CD4-positive, alpha-beta T cell (primary cell): ENCODE data around the gene ATP11A. TPM values are rescaled to one million over a fixed set of nuclear protein-coding genes. Genes with fewer than 3 reads are reported as not detected.

Experiments
- ATAC-seq: fragments of 200-7000 bp; cut with Tn5 transposase; one replicate; pipeline ENCODE4 v1.10.0; 2022; ENCODE audit warnings: mild to moderate bottlenecking; ENCODE audit not compliant: poor library complexity
- CTCF ChIA-PET: fragments of 350-600 bp; sonication (Branson Sonifier 250); formaldehyde crosslinking; loops from one replicate; lab custom pipeline; 2021; ENCODE audit warnings: antibody characterized with exemption, inconsistent platforms; lab: Charles Lee
- POLR2A ChIA-PET: fragments of 350-600 bp; sonication (Branson Sonifier 250); formaldehyde crosslinking; loops from one replicate; lab custom pipeline; 2021; ENCODE audit warnings: antibody characterized with exemption, inconsistent platforms; lab: Charles Lee
- DNase-seq, 14 experiments: peaks; one replicate each; pipeline ENCODE4 v3.0.0-alpha.2; 2013 to 2020; ENCODE audit warnings: mixed read lengths in 2 of 14
- H3K27ac ChIP-seq, 2 donors: one replicate each; pipeline versions ENCODE4 v1.5.1 to v1.7.0; 2013; ENCODE audit warnings: low read length in 2 of 2, low read depth in 1 of 2, mild to moderate bottlenecking in 1 of 2
- H3K27me3 ChIP-seq, 2 experiments: 1 replicate in 1 of 2; 2 replicates in 1 of 2; pipeline versions ENCODE4 v1.6.1 to v1.7.0; 2013; ENCODE audit warnings: low read length in 2 of 2, control low read depth in 1 of 2, mild to moderate bottlenecking in 1 of 2, moderate library complexity in 1 of 2; ENCODE audit not compliant: insufficient read depth in 2 of 2, control insufficient read depth in 1 of 2
- H3K36me3 ChIP-seq: one replicate; pipeline ENCODE4 v1.6.1; 2013; ENCODE audit warnings: low read length, control low read depth; ENCODE audit not compliant: insufficient read depth
- H3K4me1 ChIP-seq: one replicate; pipeline ENCODE4 v1.6.1; 2013; ENCODE audit warnings: low read length, control low read depth; ENCODE audit not compliant: insufficient read depth
- H3K4me3 ChIP-seq: one replicate; pipeline ENCODE4 v1.5.1; 2013; ENCODE audit warnings: mild to moderate bottlenecking, low read length, moderate library complexity
- H3K9me3 ChIP-seq, 2 experiments: 1 replicate in 1 of 2; 2 replicates in 1 of 2; pipeline versions ENCODE4 v1.6.1 to v1.7.0; 2013; ENCODE audit warnings: low read length in 2 of 2, mild to moderate bottlenecking in 2 of 2, control low read depth in 1 of 2, moderate library complexity in 1 of 2; ENCODE audit not compliant: control insufficient read depth in 1 of 2, insufficient read depth in 1 of 2
- H3K27ac Mint-ChIP-seq: one replicate; pipeline ENCODE4 v1.8.0; 2020; ENCODE audit warnings: mixed read lengths
- H3K27me3 Mint-ChIP-seq: one replicate; pipeline ENCODE4 v1.8.0; 2021; ENCODE audit warnings: mixed read lengths
- H3K36me3 Mint-ChIP-seq: one replicate; pipeline ENCODE4 v1.8.0; 2021; ENCODE audit warnings: low read depth, mixed read lengths
- H3K4me1 Mint-ChIP-seq: one replicate; pipeline ENCODE4 v1.8.0; 2021; ENCODE audit warnings: low read depth, mixed read lengths
- H3K4me3 Mint-ChIP-seq: one replicate; pipeline ENCODE4 v1.8.0; 2020; ENCODE audit warnings: mild to moderate bottlenecking, mixed read lengths
- H3K9me3 Mint-ChIP-seq: one replicate; pipeline ENCODE4 v1.8.0; 2020; ENCODE audit warnings: mixed read lengths
- CTCF ChIP-seq: fragments of 200-600 bp; IDR thresholded peaks from one replicate; pipeline ENCODE4 v1.8.0; 2022; ENCODE audit warnings: antibody characterized with exemption, mild to moderate bottlenecking
- intact Hi-C, 2 experiments: fragments of 100-400 bp; cut with DNase I in 1 of 2; cut with micrococcal nuclease in 1 of 2; formaldehyde crosslinking; loops; one replicate each; pipeline versions ENCODE4 v1.15.1 to v1.9.0; 2023 to 2025; cut with DNase I, micrococcal nuclease
- total RNA-seq, 174 experiments: library from RNA in 2 of 174; stranded (reverse) in 2 of 174; gene quantifications; one replicate each; pipeline ENCODE4 v1.2.3 and lab custom pipeline; 2021 to 2026

ATP11A gene
- total RNA-seq, 2 experiments from 2014 or later: 56.7 to 66.8 TPM

DNA sequence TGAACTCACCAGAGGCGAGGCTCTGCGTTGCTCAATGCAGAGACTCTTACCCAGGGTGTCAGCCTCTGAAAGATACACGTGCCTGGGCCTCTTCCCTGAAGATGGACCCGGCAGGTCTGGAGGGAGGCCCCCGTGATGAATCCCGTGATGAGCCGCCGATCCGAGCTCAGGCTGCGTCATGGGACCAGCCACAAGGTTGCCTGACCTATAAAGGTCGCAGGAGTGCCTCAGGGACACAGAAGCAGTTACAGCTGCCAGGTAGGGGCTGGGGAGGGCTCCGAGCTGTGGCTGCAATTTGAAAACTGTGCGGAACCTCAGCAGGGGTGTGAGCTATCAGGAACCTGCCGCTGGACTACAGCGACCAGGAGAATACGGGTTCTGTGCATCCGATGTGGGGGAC lies 10.5 kb upstream of the ATP11A start:
- Histone ChIP-seq H3K4me3 (no peak overlapping the region), H3K27me3 (no peaks in the 10 kb centered on the region), H3K36me3 (no peaks in the 10 kb centered on the region), H3K27ac (no peak overlapping the region), H3K9me3 (no peaks in the 10 kb centered on the region), H3K4me1 (peaks cover 7% of the 10 kb centered on the region)
- intact Hi-C loops: no loop called here
- H3K36me3 Mint-ChIP-seq: no peaks in the 10 kb centered on the region
- ChIA-PET POLR2A (no interaction called here), CTCF (no interaction called here)
- no peak for DNase-seq
- no peak overlapping the region for H3K27ac Mint-ChIP-seq
- no peak for ATAC-seq
- no peak for TF ChIP-seq CTCF
- no peaks in the 10 kb centered on the region for H3K27me3 Mint-ChIP-seq
- no peaks in the 10 kb centered on the region for H3K9me3 Mint-ChIP-seq
- peaks cover 19% of the 10 kb centered on the region for H3K4me1 Mint-ChIP-seq
- no peak overlapping the region for H3K4me3 Mint-ChIP-seq

- Histone ChIP-seq H3K9me3 (no peaks in the 10 kb centered on the region), H3K4me3 (no peak overlapping the region), H3K27ac (no peak overlapping the region), H3K27me3 (no peaks in the 10 kb centered on the region), H3K4me1 (no peaks in the 10 kb centered on the region), H3K36me3 (no peaks in the 10 kb centered on the region)
- no peak for DNase-seq
- POLR2A ChIA-PET: no interaction called here
- H3K27ac Mint-ChIP-seq: no peak overlapping the region
- peaks cover 14% of the 10 kb centered on the region for H3K4me1 Mint-ChIP-seq
- H3K27me3 Mint-ChIP-seq: no peaks in the 10 kb centered on the region
- CTCF ChIA-PET: no interaction called here
- TF ChIP-seq CTCF: no peak
- no peaks in the 10 kb centered on the region for H3K9me3 Mint-ChIP-seq
- no peaks in the 10 kb centered on the region for H3K36me3 Mint-ChIP-seq
- intact Hi-C loops: no loop called here
- H3K4me3 Mint-ChIP-seq: no peak overlapping the region
- ATAC-seq: no peak
Observed at GRCh38 chr13:112679932-112680677, 9.7 kb upstream of the ATP11A start.

GRCh38 chr13:112680741-112681360 lies 9.0 kb upstream of the ATP11A start:
- no peaks in the 10 kb centered on the region for H3K4me1 ChIP-seq
- H3K27ac ChIP-seq: no peak overlapping the region
- Mint-ChIP-seq H3K9me3 (no peaks in the 10 kb centered on the region), H3K27ac (no peak overlapping the region), H3K27me3 (no peaks in the 10 kb centered on the region), H3K4me3 (no peak overlapping the region), H3K4me1 (peaks cover 7% of the 10 kb centered on the region), H3K36me3 (no peaks in the 10 kb centered on the region)
- no peak for TF ChIP-seq CTCF
- no peaks in the 10 kb centered on the region for H3K9me3 ChIP-seq
- DNase-seq (no peak), ATAC-seq (no peak)
- no peaks in the 10 kb centered on the region for H3K36me3 ChIP-seq
- CTCF ChIA-PET: no interaction called here
- POLR2A ChIA-PET: no interaction called here
- no peaks in the 10 kb centered on the region for H3K27me3 ChIP-seq
- no peak overlapping the region for H3K4me3 ChIP-seq
- intact Hi-C loops: no loop called here
